GM19328 (cell line): ENCODE results near the gene GRIK1.

Source experiments
- ATAC-seq: cut with Tn5 transposase; IDR thresholded peaks from one replicate; pipeline ENCODE4 v1.9.1; 2021; ENCODE audit warnings: mild to moderate bottlenecking, moderate library complexity; ENCODE audit not compliant: unreplicated experiment

The GRIK1 gene

DNA sequence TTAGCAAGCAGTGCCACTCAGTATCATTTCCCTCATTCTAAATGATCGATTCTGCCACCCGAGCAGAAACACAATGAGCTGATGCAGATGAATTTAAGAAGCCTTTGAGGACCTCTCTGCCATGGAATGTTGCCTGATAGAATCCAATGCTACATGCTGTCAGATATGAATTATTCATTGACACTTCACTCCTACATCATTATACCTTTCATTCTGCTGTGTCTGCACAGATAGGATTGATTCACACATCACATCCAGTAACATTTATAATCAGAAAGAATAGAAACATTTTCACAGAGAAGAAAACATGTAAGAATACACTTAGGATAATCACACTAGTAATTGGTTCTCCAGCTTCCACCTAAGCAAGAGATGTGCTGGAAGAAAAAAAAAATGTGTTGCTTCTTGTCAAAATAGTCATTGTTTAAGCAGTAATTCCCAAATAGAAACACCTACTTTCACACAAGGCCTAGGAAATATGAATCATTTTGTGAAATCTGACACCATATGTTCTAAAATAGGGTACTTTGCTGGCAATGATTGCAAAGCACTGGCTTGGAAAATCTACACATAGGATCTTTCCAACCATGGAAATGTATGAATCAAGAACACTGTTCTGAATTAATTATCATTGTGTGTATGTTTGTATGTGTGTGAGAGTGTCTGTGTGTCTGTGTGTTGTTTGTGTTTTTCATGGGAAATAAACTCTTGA lies 110.1 kb downstream of the GRIK1 start:
- ATAC-seq: no peak

- ATAC-seq: no peak
Measured at GRCh38 chr21:29827647-29828046, 112.1 kb downstream of the GRIK1 start.

DNA sequence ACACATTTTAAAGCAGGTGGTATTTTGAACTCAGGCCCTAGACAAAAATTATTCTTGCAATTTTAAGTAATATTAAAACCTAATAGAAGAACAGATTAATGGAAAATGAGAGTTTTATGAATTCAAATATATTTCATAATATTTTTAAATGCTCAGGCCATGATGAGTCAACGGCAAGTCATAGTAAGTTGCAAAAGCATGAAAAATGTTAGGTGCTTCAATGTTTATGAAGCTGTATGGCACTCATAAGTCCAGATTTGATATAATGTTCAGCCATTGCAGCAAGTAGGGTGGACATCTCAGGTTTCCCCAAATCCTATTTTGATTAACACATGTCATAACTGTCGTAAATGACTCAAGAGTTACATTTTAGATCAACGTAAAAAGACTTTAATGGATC lies 112.6 kb downstream of the GRIK1 start:
- no peak for ATAC-seq

- ATAC-seq: no peak
Measured at GRCh38 chr21:29826386-29826785, 113.4 kb downstream of the GRIK1 start.

DNA sequence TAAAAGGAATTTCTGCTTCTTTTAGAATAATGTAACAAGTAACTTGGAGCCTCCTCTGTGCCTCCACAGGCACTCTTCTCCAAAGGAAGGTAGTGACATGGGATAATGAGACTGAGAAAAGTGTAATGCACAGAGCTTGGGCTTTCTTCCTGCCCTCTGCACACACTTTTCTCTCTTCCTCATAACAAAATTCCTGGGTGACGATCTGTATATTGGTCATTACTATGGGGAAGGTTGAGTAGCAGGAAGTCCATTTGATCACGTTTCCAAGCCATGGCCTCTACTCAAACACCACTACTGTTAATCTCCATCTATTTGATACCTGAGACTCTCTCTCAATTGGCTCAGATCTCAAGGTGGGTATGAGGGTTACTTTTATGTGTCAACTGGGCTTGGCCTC lies 113.9 kb downstream of the GRIK1 start:
- ATAC-seq: no peak

DNA sequence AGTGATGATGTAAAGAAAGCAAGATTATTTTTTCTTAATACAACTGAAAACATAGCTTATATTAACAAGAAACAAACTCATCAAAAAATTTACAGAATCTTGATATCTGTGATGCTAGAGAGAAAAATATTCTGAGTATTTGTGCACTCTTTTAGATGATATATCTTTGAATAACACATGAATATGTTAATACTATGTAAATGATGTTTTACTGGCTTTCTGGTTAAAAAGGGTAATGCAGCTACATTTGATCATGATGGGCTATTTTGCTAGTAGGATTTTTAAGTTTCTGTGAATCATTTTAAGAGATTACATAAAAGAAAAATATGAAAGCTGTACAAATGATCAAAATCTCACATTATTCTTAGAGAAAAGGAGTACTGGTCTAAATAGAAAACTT lies 114.5 kb downstream of the GRIK1 start:
- no peak for ATAC-seq

GRCh38 chr21:29822064-29822463 lies 117.7 kb downstream of the GRIK1 start:
- ATAC-seq: no peak

DNA sequence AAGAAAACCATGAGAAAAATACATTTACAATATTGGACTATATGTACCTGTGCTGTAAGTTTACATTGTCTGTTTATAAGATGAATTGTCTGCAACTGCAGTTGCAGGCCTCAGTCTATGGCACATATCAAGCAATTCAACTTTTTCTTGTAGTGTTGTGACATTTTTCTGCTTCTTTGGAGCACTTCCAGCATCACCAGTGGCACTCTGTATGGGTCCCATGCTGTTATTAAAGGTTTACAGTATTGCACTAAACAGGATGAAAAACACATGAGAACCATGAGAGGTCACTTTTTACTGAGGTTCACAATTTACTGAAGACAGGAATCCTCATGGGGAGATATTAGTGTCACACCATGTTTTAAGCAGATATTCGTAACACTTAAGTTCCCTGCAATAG lies 118.6 kb downstream of the GRIK1 start:
- no peak for ATAC-seq

DNA sequence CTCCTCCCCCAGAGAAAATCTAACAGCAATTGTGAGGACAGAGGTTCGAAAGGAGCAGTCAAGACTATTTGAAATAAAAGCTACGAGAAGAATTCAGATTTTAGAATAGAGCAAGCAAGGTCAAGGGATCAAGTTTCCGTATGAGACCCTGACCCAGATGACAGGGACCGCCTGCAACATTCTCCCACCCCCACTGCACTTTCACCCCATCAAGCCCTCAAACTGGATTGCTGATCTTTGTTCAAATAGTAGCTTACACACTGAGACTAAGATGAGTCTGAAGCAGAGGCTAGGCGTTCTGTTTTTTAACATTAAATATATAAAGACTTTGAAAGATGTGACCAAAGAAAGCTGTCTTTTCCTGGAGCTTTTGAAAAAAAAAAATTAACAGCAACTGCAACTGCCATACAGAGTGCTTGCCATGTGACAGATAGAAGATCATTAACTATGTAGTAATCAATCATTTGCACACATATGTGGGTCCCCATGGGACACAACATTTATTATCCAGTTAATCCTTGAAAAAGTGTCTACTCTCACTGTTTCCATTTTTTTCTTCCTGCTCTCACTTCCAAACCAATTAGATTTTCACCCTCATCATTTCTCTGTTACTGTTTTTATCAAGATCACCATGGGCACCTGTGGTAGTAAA lies 120.0 kb downstream of the GRIK1 start:
- ATAC-seq: no peak

- no peak for ATAC-seq
Measured at GRCh38 chr21:29818383-29818921, 121.3 kb downstream of the GRIK1 start.

GRCh38 chr21:29817450-29817849 lies 122.3 kb downstream of the GRIK1 start:
- no peak for ATAC-seq

DNA sequence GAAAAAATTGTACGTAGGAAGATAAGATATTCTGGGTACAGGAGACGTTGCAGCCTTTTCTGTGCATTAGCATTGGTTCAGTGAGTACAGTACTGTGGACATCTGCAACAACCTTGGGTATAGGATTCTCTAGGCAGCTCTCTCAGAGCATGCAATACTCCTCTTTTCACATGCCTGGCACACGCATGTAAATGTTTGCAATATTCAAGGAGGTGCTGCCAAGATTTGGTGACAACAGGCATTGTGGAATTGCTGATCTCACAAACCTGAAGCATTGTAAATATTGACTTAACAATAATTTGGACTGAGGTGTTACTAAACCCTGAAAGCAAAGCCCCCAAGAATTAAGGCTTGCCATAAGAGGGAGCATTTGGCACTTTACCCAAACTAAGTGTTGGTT lies 126.8 kb downstream of the GRIK1 start:
- ATAC-seq: no peak

DNA sequence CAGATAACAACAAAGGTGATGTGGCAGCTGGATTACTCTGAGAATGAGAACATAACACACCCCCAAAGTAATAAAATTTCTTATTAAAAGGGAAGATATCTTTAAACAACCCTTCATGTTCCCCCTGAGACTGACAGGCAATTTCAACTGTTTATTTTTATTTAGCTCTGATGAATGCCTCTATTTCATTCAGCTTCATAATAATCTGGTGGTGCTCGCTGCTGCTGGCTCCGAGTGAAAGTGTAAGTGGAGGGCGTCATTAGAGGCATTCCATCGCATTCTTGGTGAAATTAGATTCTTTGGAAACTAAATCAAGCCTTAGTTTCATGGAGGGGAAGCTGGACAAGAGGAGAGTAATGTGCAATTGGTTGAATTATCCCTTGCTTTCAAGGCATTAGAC lies 128.9 kb downstream of the GRIK1 start:
- no peak for ATAC-seq

- no peak for ATAC-seq
Measured at GRCh38 chr21:29808153-29808552, 131.6 kb downstream of the GRIK1 start.

DNA sequence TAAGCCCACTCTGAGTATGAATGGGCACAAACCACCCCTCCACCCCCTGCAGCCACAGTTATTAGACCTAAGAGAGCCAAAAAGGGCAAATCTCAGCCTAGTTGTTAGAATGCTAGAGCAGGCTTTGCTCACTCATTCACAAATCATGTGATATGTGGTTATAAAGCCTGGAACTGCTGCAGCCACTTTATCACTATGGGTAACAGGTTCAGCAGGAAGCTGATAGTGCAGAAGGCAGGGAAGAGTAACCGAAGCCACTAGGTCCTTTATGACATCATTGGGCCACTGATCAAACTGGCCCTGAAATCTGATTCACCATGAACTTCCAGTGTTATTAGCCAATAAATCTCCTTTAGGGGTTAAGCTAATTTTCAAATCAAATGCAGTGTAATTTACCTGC lies 134.7 kb downstream of the GRIK1 start:
- no peak for ATAC-seq

DNA sequence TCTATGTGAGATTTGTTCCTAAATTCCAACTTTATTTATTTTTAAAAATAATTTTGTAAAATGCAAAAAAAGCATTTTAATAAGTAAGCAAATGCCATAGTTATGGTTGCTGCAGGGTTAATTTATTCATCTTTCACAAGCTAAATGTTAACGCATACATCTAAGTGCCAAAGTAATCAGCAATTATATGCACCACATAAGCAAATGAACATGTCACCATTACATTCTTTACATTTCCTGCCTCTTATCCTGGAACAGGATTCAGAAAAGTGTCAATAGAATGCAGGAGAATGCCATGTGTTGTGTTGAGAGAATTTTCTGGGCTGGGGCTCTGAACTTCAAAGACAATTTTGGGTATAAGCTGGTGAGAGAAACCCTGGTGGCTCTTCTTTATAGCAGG lies 136.6 kb downstream of the GRIK1 start:
- ATAC-seq: no peak

- ATAC-seq: no peak
Measured at GRCh38 chr21:29801122-29801521, 138.7 kb downstream of the GRIK1 start.

DNA sequence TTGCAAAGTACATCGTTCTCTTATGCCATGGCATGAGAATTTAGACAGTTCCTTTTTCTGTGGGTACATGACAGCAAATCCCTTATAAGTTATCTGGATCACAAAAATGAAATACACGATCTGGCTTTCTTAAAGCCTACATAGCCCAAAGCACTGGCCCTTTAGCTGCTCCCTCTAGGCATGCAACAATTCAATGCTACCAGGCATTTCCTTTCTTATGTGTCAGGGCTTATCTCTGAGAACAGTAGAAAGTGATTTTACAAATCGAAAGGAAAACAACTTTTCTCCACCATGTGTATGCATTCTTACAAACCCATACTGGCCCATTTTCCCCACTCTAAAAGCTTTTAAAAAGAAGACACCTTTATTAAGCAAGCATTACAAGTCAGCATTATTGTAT lies 139.7 kb downstream of the GRIK1 start:
- ATAC-seq: no peak

GRCh38 chr21:29798840-29799239 lies 141.0 kb downstream of the GRIK1 start:
- ATAC-seq: no peak

GRCh38 chr21:29797155-29797554 lies 142.6 kb downstream of the GRIK1 start:
- ATAC-seq: no peak

DNA sequence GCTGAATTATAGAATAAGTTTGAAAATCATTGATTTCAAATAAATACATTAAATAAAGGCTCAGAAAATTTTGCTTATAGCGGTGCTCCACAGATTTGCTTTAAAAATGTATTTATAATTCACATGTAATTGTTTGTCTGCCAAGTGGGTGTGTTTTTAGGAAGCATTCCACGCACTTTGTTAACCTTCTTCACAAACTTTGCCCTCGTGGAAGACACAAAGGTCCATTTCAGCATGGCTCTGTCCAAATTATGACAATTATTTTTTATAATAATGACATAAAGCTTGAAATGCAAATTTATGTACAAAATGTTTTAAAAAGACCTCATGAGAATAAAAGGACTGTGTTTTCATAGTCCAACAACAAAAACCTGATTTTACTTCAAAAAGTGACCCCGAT lies 146.1 kb downstream of the GRIK1 start:
- no peak for ATAC-seq

- no peak for ATAC-seq
Measured at GRCh38 chr21:29789393-29789792, 150.4 kb downstream of the GRIK1 start.

- no peak for ATAC-seq
Measured at GRCh38 chr21:29788752-29789151, 151.0 kb downstream of the GRIK1 start.
